Measurements from ENCODE around the gene C2CD3. TPM values are rescaled to one million over a fixed set of nuclear protein-coding genes. Genes with fewer than 3 reads are reported as not detected.

Gene C2CD3
- total RNA-seq, 1 experiment from 2014 or later = 18.7 TPM

DNA sequence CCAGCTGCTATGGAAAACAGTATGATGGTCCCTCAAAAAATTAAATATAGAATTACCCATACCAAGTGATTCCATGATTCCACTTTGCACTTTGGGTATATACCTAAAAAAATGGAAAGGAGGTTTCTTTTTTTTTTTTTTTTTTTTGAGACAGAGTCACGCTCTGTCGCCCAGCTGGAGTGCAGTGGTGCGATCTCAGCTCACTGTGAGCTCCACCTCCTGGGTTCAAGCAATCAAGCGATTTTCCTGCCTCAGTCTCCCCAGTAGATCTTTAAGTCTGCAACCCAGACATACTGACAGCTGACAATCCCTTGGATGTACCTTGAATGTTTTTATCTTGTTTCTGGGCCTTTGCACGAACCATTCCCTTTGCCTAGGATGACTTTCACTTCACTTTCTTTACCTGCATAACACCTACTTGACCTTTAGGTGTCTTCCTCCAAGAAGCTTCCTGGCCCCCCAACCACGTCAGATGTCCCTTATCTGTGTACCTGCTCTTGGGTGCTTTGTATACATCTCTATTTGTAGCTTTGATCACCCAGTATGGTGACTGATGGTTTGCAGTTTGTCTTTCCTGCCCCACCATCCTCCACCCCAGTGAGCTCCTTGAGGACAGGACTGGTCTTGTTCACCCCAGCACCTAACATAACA is 173.6 kb downstream of the C2CD3 start (continued):
- TF ChIP-seq NFE2L1 (CRISPR knock-in tag; IDR thresholded peaks at IDR 0.05) (no peak), TCF7 (CRISPR knock-in tag; IDR thresholded peaks at IDR 0.05; ENCODE audit: low read depth) (no peak), ZNF671 (CRISPR knock-in tag; IDR thresholded peaks at IDR 0.05) (no peak)
- TF ChIP-seq, protein P1, sequence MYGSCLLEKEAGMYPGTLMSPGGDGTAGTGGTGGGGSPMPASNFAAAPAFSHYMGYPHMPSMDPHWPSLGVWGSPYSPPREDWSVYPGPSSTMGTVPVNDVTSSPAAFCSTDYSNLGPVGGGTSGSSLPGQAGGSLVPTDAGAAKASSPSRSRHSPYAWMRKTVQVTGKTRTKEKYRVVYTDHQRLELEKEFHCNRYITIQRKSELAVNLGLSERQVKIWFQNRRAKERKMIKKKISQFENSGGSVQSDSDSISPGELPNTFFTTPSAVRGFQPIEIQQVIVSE (CRISPR knock-in tag; IDR thresholded peaks at IDR 0.05; ENCODE audit: borderline replicate concordance) = no peak
- TF ChIP-seq, protein P2, sequence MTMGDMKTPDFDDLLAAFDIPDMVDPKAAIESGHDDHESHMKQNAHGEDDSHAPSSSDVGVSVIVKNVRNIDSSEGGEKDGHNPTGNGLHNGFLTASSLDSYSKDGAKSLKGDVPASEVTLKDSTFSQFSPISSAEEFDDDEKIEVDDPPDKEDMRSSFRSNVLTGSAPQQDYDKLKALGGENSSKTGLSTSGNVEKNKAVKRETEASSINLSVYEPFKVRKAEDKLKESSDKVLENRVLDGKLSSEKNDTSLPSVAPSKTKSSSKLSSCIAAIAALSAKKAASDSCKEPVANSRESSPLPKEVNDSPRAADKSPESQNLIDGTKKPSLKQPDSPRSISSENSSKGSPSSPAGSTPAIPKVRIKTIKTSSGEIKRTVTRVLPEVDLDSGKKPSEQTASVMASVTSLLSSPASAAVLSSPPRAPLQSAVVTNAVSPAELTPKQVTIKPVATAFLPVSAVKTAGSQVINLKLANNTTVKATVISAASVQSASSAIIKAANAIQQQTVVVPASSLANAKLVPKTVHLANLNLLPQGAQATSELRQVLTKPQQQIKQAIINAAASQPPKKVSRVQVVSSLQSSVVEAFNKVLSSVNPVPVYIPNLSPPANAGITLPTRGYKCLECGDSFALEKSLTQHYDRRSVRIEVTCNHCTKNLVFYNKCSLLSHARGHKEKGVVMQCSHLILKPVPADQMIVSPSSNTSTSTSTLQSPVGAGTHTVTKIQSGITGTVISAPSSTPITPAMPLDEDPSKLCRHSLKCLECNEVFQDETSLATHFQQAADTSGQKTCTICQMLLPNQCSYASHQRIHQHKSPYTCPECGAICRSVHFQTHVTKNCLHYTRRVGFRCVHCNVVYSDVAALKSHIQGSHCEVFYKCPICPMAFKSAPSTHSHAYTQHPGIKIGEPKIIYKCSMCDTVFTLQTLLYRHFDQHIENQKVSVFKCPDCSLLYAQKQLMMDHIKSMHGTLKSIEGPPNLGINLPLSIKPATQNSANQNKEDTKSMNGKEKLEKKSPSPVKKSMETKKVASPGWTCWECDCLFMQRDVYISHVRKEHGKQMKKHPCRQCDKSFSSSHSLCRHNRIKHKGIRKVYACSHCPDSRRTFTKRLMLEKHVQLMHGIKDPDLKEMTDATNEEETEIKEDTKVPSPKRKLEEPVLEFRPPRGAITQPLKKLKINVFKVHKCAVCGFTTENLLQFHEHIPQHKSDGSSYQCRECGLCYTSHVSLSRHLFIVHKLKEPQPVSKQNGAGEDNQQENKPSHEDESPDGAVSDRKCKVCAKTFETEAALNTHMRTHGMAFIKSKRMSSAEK (CRISPR knock-in tag; IDR thresholded peaks at IDR 0.05; ENCODE audit: borderline replicate concordance) = no peak
- TF ChIP-seq, protein P3, sequence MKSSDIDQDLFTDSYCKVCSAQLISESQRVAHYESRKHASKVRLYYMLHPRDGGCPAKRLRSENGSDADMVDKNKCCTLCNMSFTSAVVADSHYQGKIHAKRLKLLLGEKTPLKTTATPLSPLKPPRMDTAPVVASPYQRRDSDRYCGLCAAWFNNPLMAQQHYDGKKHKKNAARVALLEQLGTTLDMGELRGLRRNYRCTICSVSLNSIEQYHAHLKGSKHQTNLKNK (CRISPR knock-in tag; IDR thresholded peaks at IDR 0.05) = no peak

DNA sequence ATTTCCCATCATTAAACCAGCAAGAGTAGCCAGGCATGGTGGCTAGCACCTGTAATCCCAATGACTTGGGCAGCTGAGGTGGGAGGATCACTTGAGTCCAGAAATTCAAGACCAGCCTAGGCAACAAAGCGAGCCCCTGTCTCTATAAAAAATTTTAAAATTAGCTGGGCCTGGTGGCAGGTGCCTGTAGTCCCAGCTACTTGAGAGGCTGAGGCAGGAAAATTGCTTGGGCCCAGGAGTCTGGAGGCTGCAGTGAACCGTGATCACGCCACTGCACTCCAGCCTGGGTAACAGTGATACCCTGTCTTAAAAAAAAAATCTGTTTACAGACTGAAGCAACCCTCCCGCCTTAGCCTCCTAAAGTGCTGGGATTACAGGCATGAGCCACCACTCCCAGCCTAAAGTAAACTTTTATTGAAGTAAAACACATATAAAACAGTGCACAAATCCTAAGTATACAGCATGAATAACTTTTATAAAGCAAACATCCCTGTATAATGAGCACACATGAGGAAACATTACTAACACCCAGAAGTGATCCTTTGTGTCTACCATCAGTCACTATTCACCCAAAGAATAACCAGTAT is 174.5 kb downstream of the C2CD3 start:
- TF ChIP-seq OVOL2 (CRISPR knock-in tag; IDR thresholded peaks at IDR 0.05; ENCODE audit: borderline replicate concordance) = no peak
- TF ChIP-seq ZNF396 (CRISPR knock-in tag; IDR thresholded peaks at IDR 0.05; ENCODE audit: borderline replicate concordance) = no peak
- TF ChIP-seq, protein P4, sequence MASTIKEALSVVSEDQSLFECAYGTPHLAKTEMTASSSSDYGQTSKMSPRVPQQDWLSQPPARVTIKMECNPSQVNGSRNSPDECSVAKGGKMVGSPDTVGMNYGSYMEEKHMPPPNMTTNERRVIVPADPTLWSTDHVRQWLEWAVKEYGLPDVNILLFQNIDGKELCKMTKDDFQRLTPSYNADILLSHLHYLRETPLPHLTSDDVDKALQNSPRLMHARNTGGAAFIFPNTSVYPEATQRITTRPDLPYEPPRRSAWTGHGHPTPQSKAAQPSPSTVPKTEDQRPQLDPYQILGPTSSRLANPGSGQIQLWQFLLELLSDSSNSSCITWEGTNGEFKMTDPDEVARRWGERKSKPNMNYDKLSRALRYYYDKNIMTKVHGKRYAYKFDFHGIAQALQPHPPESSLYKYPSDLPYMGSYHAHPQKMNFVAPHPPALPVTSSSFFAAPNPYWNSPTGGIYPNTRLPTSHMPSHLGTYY (CRISPR knock-in tag; IDR thresholded peaks at IDR 0.05) = no peak
- no peak for TF ChIP-seq ZBTB21 (CRISPR knock-in tag; IDR thresholded peaks at IDR 0.05; ENCODE audit: borderline replicate concordance)
- TF ChIP-seq ZNF416 (CRISPR knock-in tag; IDR thresholded peaks at IDR 0.05) = no peak
- no peak for TF ChIP-seq GABPB1 (CRISPR knock-in tag; IDR thresholded peaks at IDR 0.05)
- no peak for TF ChIP-seq NR1H2 (CRISPR knock-in tag; IDR thresholded peaks at IDR 0.05)
- TF ChIP-seq ZNF138 (CRISPR knock-in tag; conservative IDR thresholded peaks at IDR 0.05) = no peak
- no peak for TF ChIP-seq GRHL2 (CRISPR knock-in tag; IDR thresholded peaks at IDR 0.05; ENCODE audit: insufficient replicate concordance, severe bottlenecking)
- TF ChIP-seq HMGA2 (CRISPR knock-in tag; IDR thresholded peaks at IDR 0.05) = no peak
- TF ChIP-seq RORB (CRISPR knock-in tag; IDR thresholded peaks at IDR 0.05) = no peak
- Mint-ChIP-seq H3K4me1 (peaks cover 4% of the 10 kb centered on the region), H3K27me3 (ENCODE audit: low read depth) (no peaks in the 10 kb centered on the region), H3K36me3 (no peaks in the 10 kb centered on the region), H3K27ac (no peak overlapping the region), H3K9me3 (no peaks in the 10 kb centered on the region), H3K4me3 (no peak overlapping the region)
- ChIA-PET CTCF (no interaction called here), POLR2A (no interaction called here)
- no peak for ATAC-seq
- no peak for DNase-seq (ENCODE audit: low spot score)

DNA sequence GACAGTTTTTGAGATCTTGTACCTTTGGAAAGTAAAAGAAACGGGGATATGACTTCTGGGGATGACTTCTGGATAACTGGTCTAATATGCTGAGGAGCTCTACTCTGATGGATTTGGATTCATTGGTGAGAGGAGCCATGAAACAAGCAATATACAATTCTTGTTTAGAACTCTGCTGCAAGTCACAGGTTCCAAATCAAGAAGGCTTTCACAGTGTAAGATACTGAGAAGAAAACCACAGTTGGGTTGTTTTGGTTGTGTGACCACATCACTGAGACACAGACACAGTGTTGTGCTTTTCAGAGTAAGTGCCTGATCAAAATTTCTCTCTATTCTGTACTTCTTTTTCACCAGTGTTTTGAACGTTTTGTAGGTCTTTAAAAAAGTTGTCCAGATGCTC is 175.1 kb downstream of the C2CD3 start:
- ChIA-PET POLR2A (no interaction called here), CTCF (no interaction called here)
- peaks cover 9% of the 10 kb centered on the region for H3K4me1 Mint-ChIP-seq
- H3K36me3 Mint-ChIP-seq = no peaks in the 10 kb centered on the region
- TF ChIP-seq JUN (CRISPR knock-in tag; IDR thresholded peaks at IDR 0.05) (no peak), OVOL2 (CRISPR knock-in tag; IDR thresholded peaks at IDR 0.05; ENCODE audit: borderline replicate concordance) (no peak), FOXJ3 (CRISPR knock-in tag; IDR thresholded peaks at IDR 0.05; ENCODE audit: borderline replicate concordance) (no peak), TEAD4 (CRISPR knock-in tag; IDR thresholded peaks at IDR 0.05) (no peak), MYBL2 (CRISPR knock-in tag; IDR thresholded peaks at IDR 0.05) (no peak), GTF2I (CRISPR knock-in tag; conservative IDR thresholded peaks at IDR 0.05) (no peak)
- TF ChIP-seq, protein P5, sequence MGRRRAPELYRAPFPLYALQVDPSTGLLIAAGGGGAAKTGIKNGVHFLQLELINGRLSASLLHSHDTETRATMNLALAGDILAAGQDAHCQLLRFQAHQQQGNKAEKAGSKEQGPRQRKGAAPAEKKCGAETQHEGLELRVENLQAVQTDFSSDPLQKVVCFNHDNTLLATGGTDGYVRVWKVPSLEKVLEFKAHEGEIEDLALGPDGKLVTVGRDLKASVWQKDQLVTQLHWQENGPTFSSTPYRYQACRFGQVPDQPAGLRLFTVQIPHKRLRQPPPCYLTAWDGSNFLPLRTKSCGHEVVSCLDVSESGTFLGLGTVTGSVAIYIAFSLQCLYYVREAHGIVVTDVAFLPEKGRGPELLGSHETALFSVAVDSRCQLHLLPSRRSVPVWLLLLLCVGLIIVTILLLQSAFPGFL (CRISPR knock-in tag; IDR thresholded peaks at IDR 0.05; ENCODE audit: borderline replicate concordance) = no peak
- TF ChIP-seq, protein P6, sequence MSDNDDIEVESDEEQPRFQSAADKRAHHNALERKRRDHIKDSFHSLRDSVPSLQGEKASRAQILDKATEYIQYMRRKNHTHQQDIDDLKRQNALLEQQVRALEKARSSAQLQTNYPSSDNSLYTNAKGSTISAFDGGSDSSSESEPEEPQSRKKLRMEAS (CRISPR knock-in tag; IDR thresholded peaks at IDR 0.05) = no peak
- TF ChIP-seq, protein P7, sequence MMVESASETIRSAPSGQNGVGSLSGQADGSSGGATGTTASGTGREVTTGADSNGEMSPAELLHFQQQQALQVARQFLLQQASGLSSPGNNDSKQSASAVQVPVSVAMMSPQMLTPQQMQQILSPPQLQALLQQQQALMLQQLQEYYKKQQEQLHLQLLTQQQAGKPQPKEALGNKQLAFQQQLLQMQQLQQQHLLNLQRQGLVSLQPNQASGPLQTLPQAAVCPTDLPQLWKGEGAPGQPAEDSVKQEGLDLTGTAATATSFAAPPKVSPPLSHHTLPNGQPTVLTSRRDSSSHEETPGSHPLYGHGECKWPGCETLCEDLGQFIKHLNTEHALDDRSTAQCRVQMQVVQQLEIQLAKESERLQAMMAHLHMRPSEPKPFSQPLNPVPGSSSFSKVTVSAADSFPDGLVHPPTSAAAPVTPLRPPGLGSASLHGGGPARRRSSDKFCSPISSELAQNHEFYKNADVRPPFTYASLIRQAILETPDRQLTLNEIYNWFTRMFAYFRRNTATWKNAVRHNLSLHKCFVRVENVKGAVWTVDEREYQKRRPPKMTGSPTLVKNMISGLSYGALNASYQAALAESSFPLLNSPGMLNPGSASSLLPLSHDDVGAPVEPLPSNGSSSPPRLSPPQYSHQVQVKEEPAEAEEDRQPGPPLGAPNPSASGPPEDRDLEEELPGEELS (CRISPR knock-in tag; IDR thresholded peaks at IDR 0.05) = no peak
- DNase-seq (ENCODE audit: low spot score) (no peak), ATAC-seq (no peak)
- no peaks in the 10 kb centered on the region for H3K9me3 Mint-ChIP-seq
- H3K27me3 Mint-ChIP-seq (ENCODE audit: low read depth) = no peaks in the 10 kb centered on the region
- H3K27ac Mint-ChIP-seq = no peak overlapping the region
- H3K4me3 Mint-ChIP-seq = no peak overlapping the region

Measured in WTC11 (cell line).